ENCODE measurements around the gene SPDYE4.

DNA sequence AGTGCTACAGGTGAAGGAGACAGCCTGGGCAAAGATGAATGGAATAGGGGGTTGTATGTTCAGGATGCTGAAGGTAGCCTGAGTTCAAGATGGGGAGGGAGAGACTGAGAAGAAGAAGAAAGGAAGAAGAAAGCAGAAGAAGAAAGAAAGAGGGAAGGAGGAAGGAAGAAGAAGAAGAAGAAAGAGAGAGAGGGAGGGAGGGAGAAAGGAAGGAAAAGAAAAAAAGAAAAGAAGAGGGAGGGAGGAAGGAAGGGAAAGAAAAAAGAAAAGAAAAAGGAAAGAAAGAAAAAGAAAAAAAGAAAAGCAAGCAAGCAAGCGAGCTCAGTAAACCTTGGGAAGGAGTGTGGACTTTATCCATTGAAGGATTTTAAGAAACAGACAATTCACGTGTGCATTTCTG lies 21.6 kb downstream of the SPDYE4 start:
- no peak for TF ChIP-seq EP300 (IDR thresholded peaks at IDR 0.05)
- no peak for TF ChIP-seq POLR2A (IDR thresholded peaks at IDR 0.05)
- TF ChIP-seq, protein P1, sequence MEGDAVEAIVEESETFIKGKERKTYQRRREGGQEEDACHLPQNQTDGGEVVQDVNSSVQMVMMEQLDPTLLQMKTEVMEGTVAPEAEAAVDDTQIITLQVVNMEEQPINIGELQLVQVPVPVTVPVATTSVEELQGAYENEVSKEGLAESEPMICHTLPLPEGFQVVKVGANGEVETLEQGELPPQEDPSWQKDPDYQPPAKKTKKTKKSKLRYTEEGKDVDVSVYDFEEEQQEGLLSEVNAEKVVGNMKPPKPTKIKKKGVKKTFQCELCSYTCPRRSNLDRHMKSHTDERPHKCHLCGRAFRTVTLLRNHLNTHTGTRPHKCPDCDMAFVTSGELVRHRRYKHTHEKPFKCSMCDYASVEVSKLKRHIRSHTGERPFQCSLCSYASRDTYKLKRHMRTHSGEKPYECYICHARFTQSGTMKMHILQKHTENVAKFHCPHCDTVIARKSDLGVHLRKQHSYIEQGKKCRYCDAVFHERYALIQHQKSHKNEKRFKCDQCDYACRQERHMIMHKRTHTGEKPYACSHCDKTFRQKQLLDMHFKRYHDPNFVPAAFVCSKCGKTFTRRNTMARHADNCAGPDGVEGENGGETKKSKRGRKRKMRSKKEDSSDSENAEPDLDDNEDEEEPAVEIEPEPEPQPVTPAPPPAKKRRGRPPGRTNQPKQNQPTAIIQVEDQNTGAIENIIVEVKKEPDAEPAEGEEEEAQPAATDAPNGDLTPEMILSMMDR (IDR thresholded peaks at IDR 0.05): no peak
